Peyer's patch (tissue), 4 donors: ENCODE results near the gene EFEMP2. TPM values are rescaled to one million over a fixed set of nuclear protein-coding genes. Genes with fewer than 3 reads are reported as not detected.
"Not testable (repeated sequence)": the region's sequence is repeated elsewhere in the genome, so short reads cannot be mapped to it uniquely, and the experiment has no call there.

Source experiments
- DNase-seq, 3 donors: peaks; one replicate each; pipeline ENCODE4 v3.0.0-alpha.2; 2017 to 2019
- H3K27ac ChIP-seq, 4 donors: fragments of 200-600 bp; sonication (generic); one replicate each; pipeline ENCODE4 v1.5.1; 2016 to 2019
- H3K27me3 ChIP-seq, 2 donors: fragments of 200-600 bp; sonication (generic); one replicate each; pipeline ENCODE4 v1.5.1; 2019
- H3K36me3 ChIP-seq, 3 donors: fragments of 200-600 bp; sonication (generic); one replicate each; pipeline ENCODE4 v1.5.1; 2016 to 2019
- H3K4me1 ChIP-seq, 4 donors: fragments of 200-600 bp; sonication (generic); one replicate each; pipeline ENCODE4 v1.5.1; 2016 to 2019
- H3K4me3 ChIP-seq, 4 donors: fragments of 200-600 bp; sonication (generic); 1 replicate in 3 of 4; 2 replicates in 1 of 4; pipeline ENCODE4 v1.5.1; 2016 to 2019; ENCODE audit warnings: mild to moderate bottlenecking in 1 of 4
- H3K9me3 ChIP-seq, 4 donors: fragments of 200-600 bp; sonication (generic); one replicate each; pipeline ENCODE4 v1.5.1; 2016 to 2019; ENCODE audit warnings: mild to moderate bottlenecking in 1 of 4
- POLR2A ChIP-seq, 2 donors: fragments of 450-650 bp; IDR thresholded peaks; one replicate each; pipeline ENCODE4 v1.5.1; 2017; ENCODE audit warnings: antibody characterized with exemption in 2 of 2, mild to moderate bottlenecking in 2 of 2, moderate library complexity in 2 of 2
- total RNA-seq, 4 donors: library from RNA; depleted of rRNA; stranded (reverse); fragments of >200 nt; gene quantifications; one replicate each; pipeline ENCODE4 v1.1.0, GENCODE V29; 2016
- TF ChIP-seq, protein P1 (sequence below), 6 experiments: fragments of 450-650 bp in 4 of 6; fragments of 200-600 bp in 2 of 6; sonication (generic) in 1 of 6; IDR thresholded peaks; one replicate each; pipeline ENCODE4 v1.5.1; 2017 to 2019; ENCODE audit warnings: antibody characterized with exemption in 6 of 6, mild to moderate bottlenecking in 3 of 6, moderate library complexity in 1 of 6

EFEMP2 gene
- total RNA-seq, 4 donors from 2014 or later, result 4.4 to 75.1 (median 12.1) TPM

GRCh38 chr11:65851811-65852507 lies 20.6 kb downstream of the EFEMP2 start:
- Histone ChIP-seq H3K4me3 (peak overlapping the region in 2 of 4 donors; percentile 18 to 22), H3K4me1 (peaks cover 11 to 45% (median 15%) of the 10 kb centered on the region in 4 donors), H3K36me3 (peaks cover 0 to 53% (median 0%) of the 10 kb centered on the region in 3 donors), H3K9me3 (no peaks in the 10 kb centered on the region), H3K27me3 (no peaks in the 10 kb centered on the region), H3K27ac (peak overlapping the region in 3 of 4 donors; percentile 75 to 97 (median 80))
- TF ChIP-seq POLR2A (IDR thresholded peaks at IDR 0.05), result no peak
- TF ChIP-seq, protein P1, sequence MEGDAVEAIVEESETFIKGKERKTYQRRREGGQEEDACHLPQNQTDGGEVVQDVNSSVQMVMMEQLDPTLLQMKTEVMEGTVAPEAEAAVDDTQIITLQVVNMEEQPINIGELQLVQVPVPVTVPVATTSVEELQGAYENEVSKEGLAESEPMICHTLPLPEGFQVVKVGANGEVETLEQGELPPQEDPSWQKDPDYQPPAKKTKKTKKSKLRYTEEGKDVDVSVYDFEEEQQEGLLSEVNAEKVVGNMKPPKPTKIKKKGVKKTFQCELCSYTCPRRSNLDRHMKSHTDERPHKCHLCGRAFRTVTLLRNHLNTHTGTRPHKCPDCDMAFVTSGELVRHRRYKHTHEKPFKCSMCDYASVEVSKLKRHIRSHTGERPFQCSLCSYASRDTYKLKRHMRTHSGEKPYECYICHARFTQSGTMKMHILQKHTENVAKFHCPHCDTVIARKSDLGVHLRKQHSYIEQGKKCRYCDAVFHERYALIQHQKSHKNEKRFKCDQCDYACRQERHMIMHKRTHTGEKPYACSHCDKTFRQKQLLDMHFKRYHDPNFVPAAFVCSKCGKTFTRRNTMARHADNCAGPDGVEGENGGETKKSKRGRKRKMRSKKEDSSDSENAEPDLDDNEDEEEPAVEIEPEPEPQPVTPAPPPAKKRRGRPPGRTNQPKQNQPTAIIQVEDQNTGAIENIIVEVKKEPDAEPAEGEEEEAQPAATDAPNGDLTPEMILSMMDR (IDR thresholded peaks at IDR 0.05), result no peak
- no peak for DNase-seq

- Histone ChIP-seq H3K36me3 (peaks cover 0 to 53% (median 0%) of the 10 kb centered on the region in 3 donors), H3K4me3 (no peak overlapping the region), H3K27ac (peak overlapping the region in 1 of 4 donors; percentile 97), H3K9me3 (no peaks in the 10 kb centered on the region), H3K27me3 (no peaks in the 10 kb centered on the region), H3K4me1 (peaks cover 6 to 41% (median 12%) of the 10 kb centered on the region in 4 donors)
- no peak for DNase-seq
- no peak for TF ChIP-seq POLR2A (IDR thresholded peaks at IDR 0.05)
- TF ChIP-seq, protein P1 (IDR thresholded peaks at IDR 0.05), result peak in 4 of 6 experiments; percentile 37 to 65 (median 56)
Observed at GRCh38 chr11:65851083-65851579, 21.5 kb downstream of the EFEMP2 start.

GRCh38 chr11:65850217-65851082 lies 22.1 kb downstream of the EFEMP2 start:
- no peaks in the 10 kb centered on the region for H3K27me3 ChIP-seq
- no peak for TF ChIP-seq POLR2A (IDR thresholded peaks at IDR 0.05)
- TF ChIP-seq, protein P1 (IDR thresholded peaks at IDR 0.05), result no peak
- no peaks in the 10 kb centered on the region for H3K9me3 ChIP-seq
- peak overlapping the region in 1 of 4 donors; percentile 17 for H3K27ac ChIP-seq
- peaks cover 0 to 34% (median 8%) of the 10 kb centered on the region in 4 donors for H3K4me1 ChIP-seq
- peaks cover 0 to 46% (median 0%) of the 10 kb centered on the region in 3 donors for H3K36me3 ChIP-seq
- no peak overlapping the region for H3K4me3 ChIP-seq
- DNase-seq, result peak in 1 of 3 donors; percentile 46

- H3K36me3 ChIP-seq, result peaks cover 0 to 40% (median 0%) of the 10 kb centered on the region in 3 donors
- no peak overlapping the region for H3K27ac ChIP-seq
- H3K4me1 ChIP-seq, result peaks cover 0 to 28% (median 8%) of the 10 kb centered on the region in 4 donors
- no peaks in the 10 kb centered on the region for H3K27me3 ChIP-seq
- H3K9me3 ChIP-seq, result no peaks in the 10 kb centered on the region
- DNase-seq, result peak in 1 of 3 donors; percentile 46
- no peak overlapping the region for H3K4me3 ChIP-seq
- TF ChIP-seq, protein P1 (IDR thresholded peaks at IDR 0.05), result no peak
- no peak for TF ChIP-seq POLR2A (IDR thresholded peaks at IDR 0.05)
Observed at GRCh38 chr11:65849771-65850216, 22.8 kb downstream of the EFEMP2 start.

GRCh38 chr11:65849366-65849765 lies 23.2 kb downstream of the EFEMP2 start:
- H3K27me3 ChIP-seq, result no peaks in the 10 kb centered on the region
- DNase-seq, result peak in 1 of 3 donors; percentile 45
- no peaks in the 10 kb centered on the region for H3K9me3 ChIP-seq
- no peak overlapping the region for H3K4me3 ChIP-seq
- H3K36me3 ChIP-seq, result peaks cover 0 to 35% (median 0%) of the 10 kb centered on the region in 3 donors
- peaks cover 0 to 27% (median 8%) of the 10 kb centered on the region in 4 donors for H3K4me1 ChIP-seq
- TF ChIP-seq POLR2A (IDR thresholded peaks at IDR 0.05), result no peak
- TF ChIP-seq, protein P1 (IDR thresholded peaks at IDR 0.05), result no peak
- H3K27ac ChIP-seq, result no peak overlapping the region

DNA sequence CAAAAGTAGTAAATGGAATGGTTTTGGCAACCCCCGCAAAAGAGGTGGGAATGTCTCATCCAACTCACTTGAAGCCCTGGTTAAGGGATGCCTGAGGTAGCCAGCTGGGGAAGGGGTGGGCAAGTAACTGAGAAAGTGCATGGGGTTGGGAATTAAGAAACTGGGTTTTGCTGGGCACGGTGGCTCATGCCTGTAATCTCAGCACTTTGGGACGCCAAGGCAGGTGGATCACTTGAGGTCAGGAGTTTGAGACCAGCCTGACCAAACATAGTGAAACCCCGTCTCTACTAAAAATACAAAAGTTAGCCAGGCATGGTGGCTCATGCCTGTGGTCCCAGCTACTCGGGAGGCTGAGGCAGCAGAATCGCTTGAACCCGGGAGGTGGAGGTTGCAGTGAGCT lies 23.9 kb downstream of the EFEMP2 start:
- H3K4me1 ChIP-seq, result peaks cover 0 to 30% (median 8%) of the 10 kb centered on the region in 4 donors
- H3K27ac ChIP-seq, result not testable (repeated sequence)

More for the DNA sequence above, 23.9 kb downstream of the EFEMP2 start:
- DNase-seq, result peak in 1 of 3 donors; percentile 25
- not testable (repeated sequence) for H3K4me3 ChIP-seq, H3K27me3 ChIP-seq, H3K9me3 ChIP-seq
- peaks cover 0 to 29% (median 0%) of the 10 kb centered on the region in 3 donors for H3K36me3 ChIP-seq
